Neural progenitor cell (in vitro differentiated cells): ENCODE measurements around the gene EFEMP1.

ENCODE experiments used
- CTCF ChIP-seq: fragments of 200-600 bp; sonication (generic); IDR thresholded peaks from 2 replicates; pipeline ENCODE4 v1.5.1; 2017; ENCODE audit warnings: antibody characterized with exemption, mild to moderate bottlenecking
- EZH2 ChIP-seq: fragments of 200-600 bp; sonication (generic); IDR thresholded peaks from 2 replicates; pipeline ENCODE4 v1.6.1; 2017; ENCODE audit warnings: antibody characterized with exemption, mild to moderate bottlenecking, moderate library complexity
- EZH2phosphoT487 ChIP-seq: fragments of 200-600 bp; sonication (generic); IDR thresholded peaks from 2 replicates; pipeline ENCODE4 v1.6.1; 2017; ENCODE audit warnings: antibody characterized with exemption

DNA sequence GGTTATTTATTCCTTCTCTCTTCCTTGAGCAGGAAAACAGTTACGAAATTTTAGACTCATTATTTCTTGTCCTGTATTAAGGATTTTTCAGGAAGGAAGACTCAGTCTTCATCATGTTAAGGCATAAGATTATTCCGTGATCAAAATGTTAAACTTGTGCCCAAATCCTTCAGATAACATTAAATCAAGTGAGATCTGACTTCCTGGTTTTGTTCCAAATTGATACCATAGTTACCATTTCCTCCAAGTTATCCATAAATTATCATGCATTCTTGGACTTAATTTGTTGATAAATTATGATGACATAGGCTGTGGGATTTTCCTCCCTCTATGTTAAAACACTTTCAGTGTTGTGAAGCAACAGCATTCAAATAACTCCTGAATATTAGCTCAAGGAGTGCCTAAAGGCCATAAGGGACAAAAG, 31.9 kb downstream of the EFEMP1 start:
- TF ChIP-seq CTCF, result no peak
- no peak for TF ChIP-seq EZH2
- no peak for TF ChIP-seq EZH2phosphoT487
